ENCODE results near the gene OR6N2.

The OR6N2 gene

GRCh38 chr1:158724442-158724841 is 56.6 kb downstream of the OR6N2 start:
- Histone ChIP-seq H3K27ac (no peak overlapping the region), H3K36me3 (replicated peaks) (no peaks in the 10 kb centered on the region), H3K4me3 (ENCODE audit: low read depth, low read length) (no peak overlapping the region), H3K27me3 (replicated peaks) (no peaks in the 10 kb centered on the region)
- DNase-seq = no peak
- in situ Hi-C loops (cut with HindIII; ENCODE audit: low pct_ligation_motif_present, low sequenced_read_pairs) = no loop called here
- TF ChIP-seq CTCF (IDR thresholded peaks at IDR 0.05; ENCODE audit: low read depth, low read length, missing control alignments) = no peak
